Umbilical cord (tissue), 2 donors: Measurements from ENCODE around the gene FKBP3. TPM values are rescaled to one million over a fixed set of nuclear protein-coding genes. Genes with fewer than 3 reads are reported as not detected.
"Not testable (repeated sequence)": the region's sequence is repeated elsewhere in the genome, so short reads cannot be mapped to it uniquely, and the experiment has no call there.

Experiments used
- DNase-seq: peaks from one replicate; pipeline ENCODE4 v3.0.0-alpha.2; 2015; ENCODE audit warnings: low spot score
- total RNA-seq: library from RNA; depleted of rRNA; stranded (reverse); fragments of >200 nt; gene quantifications from one replicate; pipeline ENCODE4 v1.2.3, GENCODE V29; 2014; ENCODE audit warnings: low replicate concordance; ENCODE audit not compliant: insufficient read depth

The FKBP3 gene
- total RNA-seq: 31.3 TPM

DNA sequence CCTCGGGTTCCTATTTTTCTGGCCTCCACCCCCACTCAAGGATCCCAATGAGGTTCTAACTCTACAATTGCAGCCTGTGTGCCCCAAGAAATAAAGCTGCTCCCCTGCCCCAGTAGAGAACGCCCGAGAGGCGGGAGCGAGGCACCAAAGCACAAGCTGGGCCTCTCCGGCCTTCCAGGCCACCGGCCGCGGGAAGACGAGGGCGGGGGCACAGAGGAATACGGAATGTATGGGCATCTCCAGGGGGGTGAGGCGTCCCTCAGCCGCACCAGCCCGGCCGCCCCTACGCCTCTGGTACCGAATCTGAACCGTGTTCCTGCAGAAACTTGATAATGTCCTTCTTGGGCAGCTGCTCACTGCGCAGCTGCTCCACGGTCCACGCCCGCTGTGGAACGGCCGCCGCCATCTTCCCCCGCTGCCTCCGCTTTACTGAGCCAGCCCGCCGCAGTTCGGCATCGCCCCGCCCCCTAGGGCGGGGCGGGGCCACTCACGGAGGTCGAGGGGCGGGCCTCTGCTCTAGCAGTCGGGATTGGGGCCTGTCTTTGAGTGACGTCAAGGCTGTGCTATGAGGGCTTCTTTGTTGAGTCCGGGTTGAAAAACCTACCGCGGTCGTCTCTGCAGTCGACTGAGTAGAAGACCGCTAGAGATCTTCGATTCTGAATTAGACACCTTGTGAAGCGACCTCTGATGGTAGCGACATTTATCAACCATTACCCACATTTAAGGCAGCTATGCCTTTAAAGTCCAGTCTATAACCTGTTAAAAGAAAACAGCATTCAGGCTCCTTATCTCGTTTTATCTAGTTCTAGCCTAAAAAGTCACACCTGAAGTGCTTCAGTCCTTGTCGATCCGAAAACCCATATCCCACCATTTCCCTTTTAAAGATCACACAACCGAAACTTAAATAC is at the start of gene FKBP3:
Gene FKBP3 (minus strand): TSS at position 431 of the 908 bp plus-strand sequence. CDS start 25 bp downstream, at position 406.
- peak; percentile 99 for DNase-seq

DNA sequence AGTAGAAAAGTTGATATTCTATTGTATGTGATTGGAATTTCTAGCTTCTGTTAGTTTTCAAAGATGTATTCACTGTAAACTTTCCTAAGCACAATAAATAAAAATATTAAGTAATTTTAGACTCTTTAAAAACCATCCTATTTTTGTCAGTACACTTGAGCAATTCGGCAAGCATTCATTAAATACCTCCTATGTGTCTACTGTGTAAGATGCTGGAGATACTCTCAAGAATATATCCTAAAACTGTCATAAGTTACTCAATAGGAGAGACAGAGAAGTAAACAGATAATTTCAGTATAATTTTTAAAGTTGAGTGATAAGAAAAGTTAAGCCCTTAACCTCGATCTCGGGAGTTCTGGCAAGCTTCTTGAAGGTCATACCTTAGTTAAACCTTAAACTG is 47.5 kb upstream of the FKBP3 start:
- no peak for DNase-seq

DNA sequence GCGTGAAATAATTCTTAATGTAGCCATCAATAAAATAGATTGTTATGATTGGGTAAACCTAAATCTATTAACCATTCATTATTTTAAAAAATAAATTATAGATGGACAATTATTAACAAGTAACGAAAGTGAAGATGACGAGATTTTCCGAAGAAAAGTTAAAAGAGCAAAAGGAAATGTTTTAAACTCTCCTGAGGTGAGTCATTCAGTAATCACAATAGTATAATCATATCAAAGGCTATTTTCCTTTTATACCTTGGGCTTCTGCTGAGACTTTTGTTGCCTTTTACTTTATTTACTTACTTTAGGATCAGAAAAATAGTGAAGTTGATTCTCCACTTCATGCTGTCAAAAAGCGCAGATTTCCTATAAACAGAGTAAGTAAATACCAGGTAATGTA is 47.0 kb upstream of the FKBP3 start:
- no peak for DNase-seq

DNA sequence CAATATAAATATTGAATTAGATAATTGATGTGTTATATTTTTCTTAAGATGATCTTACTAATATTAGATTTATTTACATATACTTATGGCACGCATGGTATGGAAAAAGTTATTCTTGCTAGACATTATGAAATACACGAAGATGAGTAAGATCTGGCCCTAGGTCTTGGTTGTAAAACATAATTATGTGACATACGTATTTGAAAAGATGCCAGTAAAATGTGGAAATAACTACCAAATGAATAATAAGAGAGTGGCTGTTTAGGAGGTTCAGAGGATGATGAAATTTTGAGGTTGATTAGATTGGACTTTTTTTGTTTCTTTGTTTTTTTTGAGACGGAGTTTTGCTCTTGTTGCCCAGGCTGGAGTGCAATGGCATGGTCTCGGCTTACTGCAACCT is 42.8 kb upstream of the FKBP3 start:
- no peak for DNase-seq

DNA sequence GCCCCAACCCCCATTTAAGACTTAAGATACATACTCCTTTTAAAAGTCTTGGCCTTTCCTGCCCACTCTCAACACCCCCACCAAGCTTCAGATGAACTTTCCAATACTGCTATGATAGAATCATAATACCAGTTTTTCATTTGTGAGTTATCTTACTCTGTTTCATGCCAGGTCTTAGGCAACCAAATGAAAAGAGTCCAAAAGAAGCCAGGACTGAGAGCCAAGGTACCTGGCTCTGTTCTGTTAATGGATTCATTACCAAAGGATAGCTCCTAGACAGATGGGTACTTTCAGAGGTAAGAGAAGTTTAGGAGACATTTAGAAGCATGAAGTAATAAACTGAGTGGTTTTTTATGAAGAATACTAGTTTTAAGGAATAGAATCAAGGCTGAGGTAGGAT is 35.6 kb upstream of the FKBP3 start:
- DNase-seq: no peak

DNA sequence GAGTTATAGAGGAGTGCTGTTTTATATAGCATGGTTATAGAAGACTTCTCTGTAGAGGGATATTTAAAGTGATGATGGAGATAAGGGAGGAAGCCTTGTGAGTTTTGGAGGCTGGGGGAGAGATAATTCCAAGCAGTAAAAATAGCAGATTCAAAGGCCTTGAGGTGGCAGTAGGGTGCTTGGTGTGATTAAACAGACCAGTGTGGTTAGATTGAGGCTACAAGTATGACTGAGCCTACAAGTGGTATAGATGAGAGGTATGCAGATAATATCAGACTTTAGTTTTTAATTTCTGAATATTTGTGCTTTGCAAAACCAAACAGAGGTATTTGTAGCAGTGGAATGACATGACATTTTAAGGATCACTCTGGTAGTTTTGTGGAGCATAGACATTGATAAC is 21.8 kb upstream of the FKBP3 start:
- no peak for DNase-seq

DNA sequence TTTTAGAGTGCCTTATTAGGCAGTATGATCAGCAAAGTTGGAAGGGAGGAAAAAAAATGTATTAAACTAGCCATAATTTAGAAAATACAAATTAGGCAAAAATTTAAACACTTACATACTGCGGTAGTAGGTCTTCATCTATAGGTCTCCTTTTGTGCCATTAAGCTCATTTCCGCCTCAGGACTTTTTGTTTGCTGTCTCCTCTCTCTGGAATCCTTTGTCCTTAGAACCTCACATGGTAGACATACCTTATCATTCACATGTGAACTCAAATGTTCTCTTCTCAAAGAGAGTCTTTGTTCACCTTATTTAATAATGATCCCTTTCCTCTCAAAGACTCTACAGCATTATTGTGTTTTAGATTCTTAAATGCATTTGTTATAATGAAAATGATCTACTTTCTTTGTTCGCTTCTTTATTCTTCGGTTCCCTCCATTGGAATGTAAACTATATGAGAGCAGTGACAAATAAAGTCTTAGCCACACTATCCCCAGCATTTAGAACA is 16.2 kb upstream of the FKBP3 start:
- no peak for DNase-seq

DNA sequence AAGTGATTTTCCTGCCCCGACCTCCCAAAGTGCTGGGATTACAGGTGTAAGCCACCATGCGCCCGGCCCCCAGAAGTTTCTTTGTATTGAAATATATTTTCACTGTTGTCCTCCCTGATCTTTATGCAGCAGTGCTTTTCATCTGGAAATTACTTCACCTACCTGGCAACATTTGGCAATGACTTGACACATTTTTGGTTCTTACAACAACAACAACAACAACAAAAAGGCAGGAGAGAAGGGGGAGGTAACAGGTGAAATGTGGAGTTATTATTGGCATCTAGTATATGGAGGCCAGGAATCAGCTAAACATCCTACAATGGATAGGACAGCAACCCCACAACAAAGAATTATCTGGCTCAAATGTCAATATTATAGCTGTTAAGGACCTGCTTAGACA is 15.3 kb upstream of the FKBP3 start:
- DNase-seq: no peak

DNA sequence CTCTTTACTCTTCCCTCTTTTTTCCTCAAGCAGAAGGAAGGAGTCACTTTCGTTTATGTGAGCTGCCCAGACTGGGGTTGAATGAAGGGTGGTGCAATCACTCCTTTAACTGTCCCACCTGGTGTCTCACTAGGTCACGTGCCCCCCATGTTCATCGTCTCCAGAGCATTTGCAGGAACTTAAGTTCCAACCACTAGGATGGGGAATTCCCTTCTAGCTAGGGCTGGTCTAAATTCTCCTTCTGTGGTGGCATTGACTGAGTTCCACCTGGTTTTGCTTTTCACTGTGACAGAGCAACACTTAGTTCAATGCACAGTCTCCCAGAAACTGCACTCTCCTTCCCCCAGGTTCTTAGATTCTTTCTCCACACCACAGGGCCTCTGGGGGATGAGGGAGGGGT is 10.9 kb upstream of the FKBP3 start:
- DNase-seq: no peak

DNA sequence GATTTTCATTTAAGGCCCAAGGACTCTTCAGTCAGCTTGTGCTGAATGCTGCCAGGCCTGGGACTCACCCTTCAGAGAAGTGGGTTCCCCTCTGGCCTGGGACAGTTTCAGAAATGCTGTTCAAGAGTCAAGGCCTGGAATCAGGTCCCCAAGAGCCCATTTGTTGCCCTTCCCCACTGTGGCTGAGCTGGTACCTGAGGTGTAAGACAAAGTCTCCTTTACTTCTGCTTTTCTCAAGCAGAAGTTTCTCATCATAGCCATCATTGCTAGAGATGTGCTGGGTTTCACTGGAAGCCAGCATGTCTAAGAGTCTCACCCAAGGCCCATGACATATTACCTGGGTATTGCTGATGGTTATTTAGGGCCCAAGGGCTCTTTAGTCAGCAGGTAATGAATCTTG is 10.4 kb upstream of the FKBP3 start:
- no peak for DNase-seq

DNA sequence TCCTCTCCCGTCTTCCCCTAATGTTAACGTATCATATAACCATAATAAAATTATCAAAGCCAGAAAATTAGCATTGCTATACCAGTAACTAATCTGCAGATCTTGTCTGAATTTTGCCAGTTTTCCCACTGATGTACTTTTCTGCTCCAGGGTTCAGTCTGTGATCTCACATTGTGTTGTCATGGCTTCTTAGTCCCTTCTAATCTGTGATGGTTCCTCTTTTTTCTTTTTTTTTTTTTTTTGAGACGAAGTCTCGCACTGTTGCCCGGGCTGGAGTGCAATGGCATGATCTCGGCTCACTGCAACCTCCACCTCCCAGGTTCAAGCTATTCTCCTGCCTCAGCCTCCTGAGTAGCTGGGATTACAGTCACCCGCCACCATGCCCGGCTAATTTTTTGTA is 7.8 kb upstream of the FKBP3 start:
- not testable (repeated sequence) for DNase-seq

DNA sequence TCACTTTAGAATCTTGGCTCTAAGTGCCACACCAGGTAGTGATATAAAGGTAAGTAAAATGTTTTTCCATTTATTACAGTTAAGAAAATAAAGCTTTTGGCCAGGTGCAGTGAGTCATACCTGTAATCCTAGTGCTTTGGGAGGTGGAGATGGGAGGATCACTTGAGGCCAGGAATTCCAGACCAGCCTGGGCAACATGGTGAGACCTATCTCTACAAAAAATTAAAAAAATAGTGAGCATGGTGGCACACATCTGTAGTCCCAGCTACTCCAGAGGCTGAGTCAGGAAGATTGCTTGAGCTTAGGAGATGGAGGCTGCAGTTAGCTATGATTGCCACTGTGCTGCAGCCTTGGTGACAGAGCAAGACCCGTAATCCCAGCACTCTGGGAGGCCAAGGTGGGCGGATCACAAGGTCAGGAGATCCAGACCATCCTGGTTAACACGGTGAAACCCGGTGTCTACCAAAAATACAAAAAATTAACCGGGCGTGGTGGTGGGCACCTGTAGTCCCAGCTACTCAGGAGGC is 6.4 kb upstream of the FKBP3 start:
- no peak for DNase-seq

DNA sequence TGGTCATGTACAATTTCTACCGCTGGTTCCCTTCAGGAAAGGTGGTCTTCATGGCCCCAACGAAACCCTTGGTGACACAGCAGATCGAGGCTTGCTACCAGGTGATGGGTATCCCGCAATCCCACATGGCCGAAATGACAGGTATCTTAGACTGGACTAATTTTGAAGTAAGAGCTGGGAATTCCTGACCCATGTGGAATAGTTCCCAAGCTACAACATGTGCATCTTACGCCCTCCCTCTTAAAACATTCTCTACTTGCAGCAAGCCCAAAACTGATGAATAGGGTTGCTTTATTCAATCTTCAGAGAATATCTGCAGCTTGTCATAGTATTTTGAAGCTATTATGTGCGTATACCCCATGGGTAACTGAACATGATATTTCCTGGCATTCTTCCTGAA is 2.1 kb upstream of the FKBP3 start:
- no peak for DNase-seq

DNA sequence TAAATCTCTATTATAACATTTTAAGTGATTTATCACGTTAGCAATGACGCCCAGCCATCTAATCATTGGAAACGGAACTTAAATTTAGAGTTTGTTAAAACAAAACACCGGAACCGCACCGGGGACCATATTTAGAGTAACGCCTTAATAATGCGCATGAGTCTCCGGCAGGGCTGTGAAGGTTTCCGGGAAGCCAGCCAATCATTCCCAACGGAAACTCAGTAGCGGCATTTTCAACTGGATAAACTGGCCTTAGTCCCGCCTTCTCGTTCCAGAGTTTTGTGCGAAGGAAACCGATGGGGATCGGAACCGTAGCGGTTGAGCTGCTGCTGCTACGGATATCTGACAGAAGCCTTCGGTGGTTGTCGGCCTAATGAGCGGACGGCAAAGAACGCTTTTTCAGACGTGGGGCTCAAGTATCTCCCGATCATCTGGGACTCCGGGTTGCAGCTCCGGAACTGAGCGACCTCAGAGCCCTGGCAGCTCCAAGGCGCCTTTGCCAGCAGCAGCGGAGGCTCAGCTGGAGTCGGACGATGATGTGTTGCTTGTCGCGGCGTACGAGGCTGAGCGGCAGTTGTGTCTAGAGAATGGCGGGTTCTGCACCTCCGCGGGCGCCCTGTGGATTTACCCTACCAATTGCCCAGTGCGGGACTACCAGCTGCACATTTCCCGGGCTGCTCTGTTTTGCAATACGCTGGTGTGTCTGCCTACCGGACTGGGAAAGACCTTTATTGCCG is 1.5 kb upstream of the FKBP3 start, which contains the start of gene FANCM:
Gene FANCM (plus strand): TSS at position 272 of the 737 bp plus-strand sequence. CDS start 102 bp downstream, at position 374.
- DNase-seq: peak; percentile 98

DNA sequence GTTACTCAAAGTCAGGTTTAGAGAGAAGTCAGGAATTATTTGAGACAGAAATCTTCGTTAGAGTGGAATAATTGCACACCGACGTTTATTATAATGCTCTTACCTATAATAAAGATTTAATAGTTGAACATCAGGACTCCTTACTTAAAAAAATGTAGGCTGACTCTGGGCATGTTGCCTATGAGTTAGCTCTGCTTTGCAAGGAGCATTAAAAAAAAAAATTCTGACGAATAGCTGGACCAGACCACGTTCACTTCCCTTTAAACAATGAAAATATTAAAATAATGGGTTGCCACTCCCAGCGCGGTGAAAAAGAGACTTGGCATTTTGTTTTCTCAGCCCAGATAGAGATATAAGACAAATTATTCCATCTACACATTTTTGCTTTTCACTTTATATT is 875 bp upstream of the FKBP3 start:
- no peak for DNase-seq

DNA sequence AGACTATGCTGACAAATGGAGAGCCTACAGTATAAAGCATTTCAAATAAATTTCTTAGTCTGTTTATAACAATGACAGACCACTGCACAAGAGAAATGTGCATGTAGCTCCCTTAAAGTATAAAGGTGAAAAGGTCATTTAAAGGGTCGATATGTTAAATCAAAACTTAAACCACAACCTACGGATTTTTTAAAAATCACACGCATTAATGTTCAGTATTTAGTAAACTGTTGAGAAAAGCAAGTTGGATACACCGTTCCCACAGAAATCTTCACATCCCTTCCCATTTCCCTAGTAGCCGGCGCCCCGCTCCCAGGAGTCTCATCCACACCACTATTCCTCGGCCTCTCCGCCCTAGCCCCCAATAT is 614 bp downstream of the FKBP3 start:
- no peak for DNase-seq

DNA sequence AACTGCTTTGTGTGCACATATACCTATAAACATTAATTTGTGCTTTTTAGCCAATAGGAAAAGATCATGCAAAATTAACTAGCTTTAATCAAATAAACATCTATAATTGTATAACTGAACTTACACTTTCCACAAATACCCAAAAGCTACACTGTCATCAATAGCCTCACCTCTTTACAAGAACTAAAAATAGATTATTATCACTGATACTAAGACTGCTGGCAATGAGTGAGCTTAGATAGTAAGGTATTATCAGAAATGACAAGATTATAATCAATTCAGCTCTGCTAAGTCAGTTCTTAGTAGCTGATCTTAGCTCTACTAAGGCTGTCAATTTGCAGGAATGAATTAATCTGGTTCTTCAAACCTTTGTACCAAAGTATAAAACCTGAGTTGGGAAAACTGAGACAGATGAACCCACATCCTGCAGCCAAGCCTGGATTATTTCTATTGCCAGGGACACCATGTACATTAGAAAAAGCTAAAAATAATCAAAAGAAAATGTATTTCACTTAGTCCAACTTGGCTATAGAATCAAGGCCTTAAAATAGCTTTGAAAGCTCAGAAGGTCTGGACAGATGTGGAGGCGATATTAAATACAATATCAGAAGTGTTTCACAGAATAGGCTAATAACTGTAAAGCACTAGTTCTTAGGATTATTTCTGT is 5.2 kb downstream of the FKBP3 start:
- DNase-seq: peak; percentile 30

DNA sequence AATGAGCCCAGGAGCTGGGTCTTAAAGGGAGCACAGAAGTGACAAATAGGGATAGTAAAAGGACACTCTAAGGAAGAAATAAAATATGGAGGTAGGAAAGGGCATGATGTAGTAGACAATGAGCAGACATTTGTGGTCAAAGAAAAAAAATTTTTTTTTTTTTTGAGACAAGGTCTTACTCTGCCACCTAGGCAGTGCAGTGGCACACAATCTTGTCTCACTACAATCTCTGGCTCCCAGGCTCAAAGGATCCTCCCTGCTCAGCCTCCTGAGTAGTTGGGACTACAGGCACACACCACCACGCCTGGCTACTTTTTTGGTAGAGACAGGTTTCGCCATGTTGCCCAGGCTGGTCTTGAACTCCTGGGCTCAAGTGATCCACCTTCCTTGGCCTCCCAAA is 8.5 kb downstream of the FKBP3 start:
- DNase-seq: no peak

DNA sequence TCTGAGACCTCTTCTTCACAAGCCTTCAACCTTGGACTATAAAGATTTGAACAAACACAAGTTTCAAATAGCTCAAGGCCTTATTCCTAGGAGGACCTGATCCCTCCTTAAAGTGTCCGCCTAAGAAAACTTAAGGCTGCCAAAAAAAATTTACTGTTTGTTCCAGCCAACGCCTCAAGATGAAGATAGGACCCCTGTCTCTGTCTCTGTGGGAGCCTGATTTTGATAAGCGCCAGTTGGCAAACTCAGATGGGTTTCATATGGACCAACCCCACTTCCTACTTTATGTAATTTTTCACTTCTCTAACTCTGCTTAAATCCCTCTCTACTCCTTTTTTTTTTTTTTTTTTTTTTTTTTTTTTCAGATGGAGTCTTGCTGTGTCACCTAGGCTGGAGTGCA is 11.0 kb downstream of the FKBP3 start:
- DNase-seq: no peak

DNA sequence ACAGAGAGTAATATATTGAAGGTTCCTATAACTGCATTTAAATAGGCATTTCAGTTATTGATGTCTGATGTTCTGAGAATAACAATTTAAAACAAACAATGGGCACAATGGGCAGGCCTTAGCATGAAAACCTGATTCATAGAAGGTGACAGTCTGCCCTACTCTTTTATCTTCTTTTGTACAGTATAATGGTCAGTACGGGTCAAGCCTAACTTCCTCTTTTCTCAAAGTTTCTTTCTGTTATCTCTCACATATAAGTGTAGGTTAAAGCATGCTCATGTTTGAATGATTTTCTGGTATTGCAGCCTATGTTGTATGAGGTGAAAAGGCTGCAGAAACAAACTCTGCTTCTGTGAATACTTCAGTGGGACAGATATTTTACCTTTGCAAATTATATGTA is 14.2 kb downstream of the FKBP3 start:
- no peak for DNase-seq

DNA sequence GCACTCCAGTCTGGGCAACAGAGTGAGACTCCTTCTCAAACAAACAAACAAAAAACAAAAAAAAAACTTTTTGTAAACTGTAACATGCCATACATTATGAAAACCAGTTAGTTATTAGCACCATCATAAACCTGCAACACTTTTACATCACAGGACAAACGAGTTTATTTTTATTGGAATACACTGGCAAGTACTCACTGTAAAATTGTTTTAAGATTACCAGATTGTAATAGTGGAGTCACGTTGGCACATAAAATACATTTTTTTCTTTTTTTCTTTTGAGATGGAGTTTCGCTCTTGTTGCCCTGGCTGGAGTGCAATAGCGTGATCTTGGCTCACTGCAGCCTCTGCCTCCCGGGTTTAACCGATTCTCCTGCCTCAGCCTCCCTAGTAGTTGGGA is 15.7 kb downstream of the FKBP3 start:
- no peak for DNase-seq

DNA sequence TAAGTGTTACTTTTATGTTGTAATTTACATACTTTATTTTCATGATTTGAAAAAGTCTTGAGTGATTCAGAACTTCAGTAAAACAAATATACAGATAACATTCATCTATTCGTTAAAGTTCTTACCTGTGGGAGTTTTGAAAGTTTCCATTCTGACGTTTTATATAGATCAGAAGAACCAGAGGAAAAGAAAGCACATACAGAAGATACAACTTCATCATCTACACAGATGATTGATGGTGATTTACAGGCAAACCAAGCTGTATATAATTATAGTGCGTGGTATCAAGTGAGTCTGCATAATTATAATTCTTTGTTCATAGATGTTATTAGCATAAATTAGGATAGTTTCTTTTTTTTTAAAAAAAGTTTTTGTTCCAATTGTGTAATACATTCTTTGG is 20.0 kb downstream of the FKBP3 start:
- no peak for DNase-seq
